K562 (cell line): ENCODE data around the gene DOCK8. TPM values are rescaled to one million over a fixed set of nuclear protein-coding genes. Genes with fewer than 3 reads are reported as not detected.

Experiments used
- BCLAF1 ChIP-seq, 2 experiments: fragments of 450-650 bp in 1 of 2; IDR thresholded peaks; 2 replicates each; pipeline ENCODE4 v1.6.1; 2011 to 2017; ENCODE audit warnings: low read depth in 2 of 2, antibody characterized with exemption in 1 of 2, borderline replicate concordance in 1 of 2, low read length in 1 of 2, mild to moderate bottlenecking in 1 of 2, mixed read lengths in 1 of 2; ENCODE audit not compliant: control insufficient read depth in 1 of 2
- FOXA3 ChIP-seq, 2 experiments: fragments of 450-650 bp in 1 of 2; sonication (generic) in 1 of 2; formaldehyde crosslinking; IDR thresholded peaks in 1 of 2; conservative IDR thresholded peaks in 1 of 2; 2 replicates each; pipeline versions ENCODE4 v1.4.0 to v1.8.0; 2020 to 2022; ENCODE audit warnings: mild to moderate bottlenecking in 2 of 2, missing genetic modification reagents in 1 of 2
- MBD2 ChIP-seq: sonication (generic); IDR thresholded peaks from 2 replicates; pipeline ENCODE4 v1.6.1; 2016; ENCODE audit warnings: low read depth, borderline replicate concordance
- NEUROD1 ChIP-seq: fragments of 150-350 bp; IDR thresholded peaks from 2 replicates; pipeline ENCODE4 v1.6.1; 2014; ENCODE audit warnings: borderline replicate concordance, low read length, low read depth; ENCODE audit not compliant: partially characterized antibody
- SAP30 ChIP-seq: fragments of 200-600 bp; sonication (generic); IDR thresholded peaks from 2 replicates; pipeline ENCODE4 v1.6.1; 2012; ENCODE audit warnings: borderline replicate concordance, low read depth, mild to moderate bottlenecking, moderate library complexity, low read length, control low read depth, inconsistent platforms; ENCODE audit not compliant: insufficient read depth, poor library complexity, severe bottlenecking
- ZNF124 ChIP-seq: sonication (generic); formaldehyde crosslinking; IDR thresholded peaks from 2 replicates; pipeline ENCODE4 v1.8.1; 2022; ENCODE audit warnings: missing genetic modification reagents
- polyA plus RNA-seq, 8 experiments: library from polyadenylated mRNA; depleted of rRNA in 4 of 8; stranded (reverse) in 5 of 8; unstranded in 3 of 8; fragments of >200 nt; fragmentation: Nextera tagmentation in 2 of 8; fragmentation: Illumina TruSeq in 1 of 8; extraction: Ambion mirVana in 2 of 8; extraction: Trizol in 1 of 8; gene quantifications; 2 replicates each; pipeline versions ENCODE4 v1.2.1 to v1.2.3, GENCODE V29; 2011 to 2014; ENCODE audit warnings: inconsistent platforms in 1 of 8, missing spikeins in 1 of 8
- total RNA-seq, 7 experiments: library from RNA; depleted of rRNA in 6 of 7; stranded (reverse); fragments of >200 nt in 6 of 7; fragmentation: Illumina TruSeq in 2 of 7; extraction: Trizol in 2 of 7; gene quantifications; 2 replicates each; pipeline versions ENCODE4 v1.2.1 to v1.2.3, GENCODE V29; 2011 to 2021; ENCODE audit warnings: low replicate concordance in 1 of 7

DOCK8 gene
- total and polyA plus RNA-seq, 9 of the 15 experiments (the other 6 are each of a cell fraction or from before 2014, with no cell fraction given): 14.4 to 53.8 (median 25.1) TPM

GRCh38 chr9:270657-271237, 56.1 kb downstream of the DOCK8 start (continued):
- no peak for TF ChIP-seq NEUROD1
- no peak for TF ChIP-seq ZNF124 (CRISPR knock-in tag)
- TF ChIP-seq SAP30: no peak
- no peak for TF ChIP-seq MBD2
- TF ChIP-seq FOXA3 (CRISPR knock-in tag; conservative IDR thresholded peaks at IDR 0.05 in 1 of 2, IDR thresholded peaks at IDR 0.05 in 1 of 2): no peak
- no peak for TF ChIP-seq BCLAF1 (IDR thresholded peaks at IDR 0.05; ENCODE audit: borderline replicate concordance in 1 of 2, control insufficient read depth in 1 of 2, low read depth in 2 of 2, low read length in 1 of 2)
